ENCODE measurements around the gene ZNF672. TPM values are rescaled to one million over a fixed set of nuclear protein-coding genes. Genes with fewer than 3 reads are reported as not detected.
"Not testable (repeated sequence)": the region's sequence is repeated elsewhere in the genome, so short reads cannot be mapped to it uniquely, and the experiment has no call there.

Gene ZNF672
- polyA plus RNA-seq, 5 donors, result 15.8 to 24.6 (median 17.6) TPM

GRCh38 chr1:248884632-248885295, 46.7 kb downstream of the ZNF672 start:
- DNase-seq, result no peak

GRCh38 chr1:248885646-248886045, 47.6 kb downstream of the ZNF672 start:
- no peak for DNase-seq

GRCh38 chr1:248886237-248886895, 48.3 kb downstream of the ZNF672 start:
- no peak for DNase-seq

GRCh38 chr1:248889914-248890243, 51.9 kb downstream of the ZNF672 start:
- not testable (repeated sequence) for DNase-seq

- DNase-seq, result no peak
Observed at GRCh38 chr1:248890549-248891498, 52.8 kb downstream of the ZNF672 start.

- DNase-seq, result no peak
Observed at GRCh38 chr1:248891758-248892157, 53.7 kb downstream of the ZNF672 start.

- DNase-seq, result no peak
Observed at GRCh38 chr1:248892590-248892989, 54.6 kb downstream of the ZNF672 start.

GRCh38 chr1:248894837-248895236, 56.8 kb downstream of the ZNF672 start:
- no peak for DNase-seq

GRCh38 chr1:248897412-248898337, 59.7 kb downstream of the ZNF672 start:
- no peak for DNase-seq

Other genes with a start within 250 kb of the ZNF672 start
- not detected for gene OR2T10, start 240.5 kb upstream of the ZNF672 start, polyA plus RNA-seq (ENCODE audit: insufficient read depth in 1 of 5, insufficient read length in 5 of 5, low replicate concordance in 1 of 5)
- not detected for gene OR2T11, start 203.1 kb upstream of the ZNF672 start, polyA plus RNA-seq (ENCODE audit: insufficient read depth in 1 of 5, insufficient read length in 5 of 5, low replicate concordance in 1 of 5)
- gene OR2T35, start 192.9 kb upstream of the ZNF672 start, polyA plus RNA-seq (ENCODE audit: insufficient read depth in 1 of 5, insufficient read length in 5 of 5, low replicate concordance in 1 of 5), result not detected
- not detected for gene OR2T27, start 182.7 kb upstream of the ZNF672 start, polyA plus RNA-seq (ENCODE audit: insufficient read depth in 1 of 5, insufficient read length in 5 of 5, low replicate concordance in 1 of 5)
- not detected for gene OR14I1, start 135.5 kb upstream of the ZNF672 start, polyA plus RNA-seq (ENCODE audit: insufficient read depth in 1 of 5, insufficient read length in 5 of 5, low replicate concordance in 1 of 5)
- not detected for gene LYPD8, start 82.5 kb upstream of the ZNF672 start, polyA plus RNA-seq (ENCODE audit: insufficient read depth in 1 of 5, insufficient read length in 5 of 5, low replicate concordance in 1 of 5)
- 10 to 100 TPM; 20.4 to 27.5 (median 23.8) TPM for gene SH3BP5L, start 12.3 kb upstream of the ZNF672 start, polyA plus RNA-seq (ENCODE audit: insufficient read depth in 1 of 5, insufficient read length in 5 of 5, low replicate concordance in 1 of 5)
- gene ZNF692, start 20.9 kb downstream of the ZNF672 start, polyA plus RNA-seq (ENCODE audit: insufficient read depth in 1 of 5, insufficient read length in 5 of 5, low replicate concordance in 1 of 5), result 10 to 100 TPM; 47.5 to 69.4 (median 56.3) TPM
- 10 to 100 TPM; 10.5 to 12.9 (median 12.0) TPM for gene PGBD2, start 68.0 kb downstream of the ZNF672 start, polyA plus RNA-seq (ENCODE audit: insufficient read depth in 1 of 5, insufficient read length in 5 of 5, low replicate concordance in 1 of 5)

Measured in right lung (tissue), 5 donors.